GM23338 (cell line): Measurements from ENCODE around the gene DLK1. TPM values are rescaled to one million over a fixed set of nuclear protein-coding genes. Genes with fewer than 3 reads are reported as not detected.

Experiments
- ATAC-seq: fragments of 200-7000 bp; cut with Tn5 transposase; 3 replicates; pipeline ENCODE4 v1.9.1; 2020
- DNase-seq: peaks from one replicate; pipeline ENCODE4 v3.0.0-alpha.2; 2015; ENCODE audit warnings: low spot score
- H2AFZ ChIP-seq: fragments of 200-600 bp; sonication (generic); 2 replicates; pipeline ENCODE4 v1.8.0; 2016; ENCODE audit warnings: antibody characterized with exemption, mild to moderate bottlenecking, moderate library complexity
- H3F3A ChIP-seq: fragments of 200-600 bp; sonication (generic); replicated peaks from 2 replicates; pipeline ENCODE4 v1.8.0; 2017; ENCODE audit warnings: antibody characterized with exemption, mixed run types, low read depth
- H3K27ac ChIP-seq: fragments of 200-600 bp; sonication (generic); 2 replicates; pipeline ENCODE4 v1.6.1; 2016; ENCODE audit warnings: low read depth
- H3K27me3 ChIP-seq: fragments of 200-600 bp; sonication (generic); 2 replicates; pipeline ENCODE4 v1.8.0; 2016; ENCODE audit warnings: mild to moderate bottlenecking, mixed run types, moderate library complexity; ENCODE audit not compliant: insufficient read depth
- H3K36me3 ChIP-seq: fragments of 200-600 bp; sonication (generic); 2 replicates; pipeline ENCODE4 v1.8.0; 2016; ENCODE audit warnings: mild to moderate bottlenecking; ENCODE audit not compliant: insufficient read depth
- H3K4me1 ChIP-seq: fragments of 200-600 bp; sonication (generic); 2 replicates; pipeline ENCODE4 v1.8.0; 2016; ENCODE audit warnings: mild to moderate bottlenecking, moderate library complexity; ENCODE audit not compliant: insufficient read depth
- H3K4me2 ChIP-seq: fragments of 200-600 bp; sonication (generic); 2 replicates; pipeline ENCODE4 v1.7.1; 2017; ENCODE audit warnings: mixed run types
- H3K4me3 ChIP-seq: fragments of 200-600 bp; sonication (generic); 2 replicates; pipeline ENCODE4 v1.6.1; 2016; ENCODE audit warnings: mixed run types
- H3K79me2 ChIP-seq: fragments of 200-600 bp; sonication (generic); replicated peaks from 2 replicates; pipeline ENCODE4 v1.8.0; 2017; ENCODE audit warnings: mild to moderate bottlenecking; ENCODE audit not compliant: insufficient read depth
- H3K9me2 ChIP-seq: fragments of 200-600 bp; sonication (generic); 2 replicates; pipeline ENCODE4 v1.8.0; 2017; ENCODE audit not compliant: insufficient read depth
- H4K20me1 ChIP-seq: fragments of 200-600 bp; sonication (generic); replicated peaks from 2 replicates; pipeline ENCODE4 v1.8.0; 2017; ENCODE audit warnings: mild to moderate bottlenecking; ENCODE audit not compliant: insufficient read depth
- H3K27ac Mint-ChIP-seq: 2 replicates; pipeline ENCODE4 v1.8.0; 2020; ENCODE audit warnings: inconsistent platforms, mild to moderate bottlenecking, moderate library complexity, mixed read lengths
- H3K27me3 Mint-ChIP-seq: 3 replicates; pipeline ENCODE4 v1.8.0; 2022; ENCODE audit warnings: low read depth, mild to moderate bottlenecking, moderate library complexity, mixed read lengths, inconsistent platforms; ENCODE audit not compliant: insufficient read depth, poor library complexity
- H3K36me3 Mint-ChIP-seq: 3 replicates; pipeline ENCODE4 v1.8.0; 2021; ENCODE audit warnings: low read depth, mild to moderate bottlenecking, inconsistent platforms, moderate library complexity, mixed read lengths
- H3K4me1 Mint-ChIP-seq: 3 replicates; pipeline ENCODE4 v1.8.0; 2020; ENCODE audit warnings: mild to moderate bottlenecking, inconsistent platforms, mixed read lengths
- H3K4me3 Mint-ChIP-seq: 3 replicates; pipeline ENCODE4 v1.8.0; 2021; ENCODE audit warnings: moderate library complexity, mild to moderate bottlenecking, inconsistent platforms, mixed read lengths
- H3K9me3 Mint-ChIP-seq: 3 replicates; pipeline ENCODE4 v1.8.0; 2020; ENCODE audit warnings: moderate library complexity, mild to moderate bottlenecking, inconsistent platforms, mixed read lengths
- CREB1 ChIP-seq: fragments of 250-450 bp; sonication (Bioruptor Pico); IDR thresholded peaks from 2 replicates; pipeline ENCODE4 v1.5.0; 2020; ENCODE audit warnings: low read depth, mild to moderate bottlenecking, moderate library complexity
- EZH2 ChIP-seq: fragments of 200-600 bp; sonication (generic); IDR thresholded peaks from one replicate; pipeline ENCODE4 v1.8.0; 2017; ENCODE audit warnings: antibody characterized with exemption, mild to moderate bottlenecking, low read depth; ENCODE audit not compliant: unreplicated experiment
- EZH2phosphoT487 ChIP-seq: fragments of 200-600 bp; sonication (generic); IDR thresholded peaks from one replicate; pipeline ENCODE4 v1.8.1; 2018; ENCODE audit warnings: antibody characterized with exemption; ENCODE audit not compliant: unreplicated experiment
- JUNB ChIP-seq: IDR thresholded peaks from one replicate; pipeline ENCODE4 v1.6.1; 2016; ENCODE audit warnings: antibody characterized with exemption; ENCODE audit not compliant: unreplicated experiment
- NANOG ChIP-seq: IDR thresholded peaks from 2 replicates; pipeline ENCODE4 v1.6.1; 2016; ENCODE audit warnings: antibody characterized with exemption, borderline replicate concordance
- POLR2AphosphoS5 ChIP-seq: IDR thresholded peaks from 2 replicates; pipeline ENCODE4 v1.6.1; 2016; ENCODE audit warnings: antibody characterized with exemption, low read depth
- STAT1 ChIP-seq: IDR thresholded peaks from one replicate; pipeline ENCODE4 v1.6.1; 2016; ENCODE audit warnings: antibody characterized with exemption; ENCODE audit not compliant: unreplicated experiment
- ZNF114 ChIP-seq: fragments of 250-450 bp; sonication (Bioruptor Pico); IDR thresholded peaks from 2 replicates; pipeline ENCODE4 v1.5.0; 2020; ENCODE audit warnings: mild to moderate bottlenecking, moderate library complexity
- ZNF331 ChIP-seq: fragments of 250-450 bp; sonication (Bioruptor Pico); IDR thresholded peaks from 2 replicates; pipeline ENCODE4 v1.5.0; 2020; ENCODE audit warnings: low read depth, mild to moderate bottlenecking, moderate library complexity
- polyA plus RNA-seq: library from polyadenylated mRNA; unstranded; fragments of >200 nt; fragmentation: Nextera tagmentation; extraction: Ambion mirVana; gene quantifications from 2 replicates; pipeline ENCODE4 v1.2.1, GENCODE V29; 2016
- total RNA-seq: library from RNA; depleted of rRNA; stranded (reverse); fragments of >200 nt; shearing (Covaris generic); gene quantifications from 2 replicates; pipeline ENCODE4 v1.2.3, GENCODE V29; 2014
- TF ChIP-seq, protein P1 (sequence below): IDR thresholded peaks from 2 replicates; pipeline ENCODE4 v1.6.1; 2016; ENCODE audit warnings: antibody characterized with exemption
- TF ChIP-seq, protein P2 (sequence below): IDR thresholded peaks from one replicate; pipeline ENCODE4 v1.6.1; 2018; ENCODE audit warnings: antibody characterized with exemption; ENCODE audit not compliant: unreplicated experiment
- TF ChIP-seq, protein P3 (sequence below), 2 experiments: fragments of 200-600 bp in 1 of 2; sonication (generic) in 1 of 2; conservative IDR thresholded peaks; 2 replicates each; pipeline versions ENCODE4 v1.5.1 to v1.6.1; 2016 to 2017; ENCODE audit warnings: antibody characterized with exemption in 2 of 2, low read depth in 2 of 2, mild to moderate bottlenecking in 2 of 2, moderate library complexity in 1 of 2
- TF ChIP-seq, protein P4 (sequence below): fragments of 250-450 bp; sonication (Bioruptor Pico); IDR thresholded peaks from 2 replicates; pipeline ENCODE4 v1.5.0; 2020; ENCODE audit warnings: mild to moderate bottlenecking, moderate library complexity

Gene DLK1
- total and polyA plus RNA-seq, 2 experiments from 2014 or later, result 1.1 to 1.2 TPM

DNA sequence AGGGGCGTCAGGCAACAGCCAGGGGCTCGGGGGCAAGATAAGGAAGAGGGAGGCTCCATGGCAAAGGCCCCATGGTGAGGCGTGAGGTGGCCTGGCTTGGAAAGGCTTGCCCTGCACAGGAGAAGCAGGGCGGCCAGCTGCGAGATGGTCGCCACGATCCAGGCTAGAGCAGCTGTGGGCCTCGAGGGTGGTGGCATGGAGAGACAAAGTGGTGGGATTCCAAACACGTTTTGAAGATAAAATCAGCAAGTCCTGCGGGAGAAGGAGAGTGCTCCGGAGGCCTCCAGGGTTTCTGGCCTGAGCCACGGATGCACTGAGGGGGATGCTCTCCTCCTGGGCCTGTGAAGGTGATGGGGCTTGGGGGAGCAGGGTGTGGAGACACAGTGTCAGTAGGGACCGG is 20.5 kb upstream of the DLK1 start:
- H2AFZ ChIP-seq, result no peak overlapping the region
- peaks cover 17% of the 10 kb centered on the region for H3K4me1 ChIP-seq
- no peak overlapping the region for H3K27ac ChIP-seq
- no peaks in the 10 kb centered on the region for H3K36me3 ChIP-seq
- no peaks in the 10 kb centered on the region for H3K79me2 ChIP-seq
- H3K9me3 Mint-ChIP-seq, result no peaks in the 10 kb centered on the region; the same call in 2 of the 3 replicates
- no peak overlapping the region for H3K4me3 ChIP-seq
- H3F3A ChIP-seq, result no peaks in the 10 kb centered on the region
- H3K27ac Mint-ChIP-seq, result no peak overlapping the region
- peaks cover 23% of the 10 kb centered on the region for H3K27me3 Mint-ChIP-seq
- H3K9me2 ChIP-seq, result no peaks in the 10 kb centered on the region
- peaks cover 21% of the 10 kb centered on the region for H3K4me1 Mint-ChIP-seq
- no peaks in the 10 kb centered on the region for H4K20me1 ChIP-seq
- no peak for ATAC-seq
- H3K4me3 Mint-ChIP-seq, result no peak overlapping the region
- no peak overlapping the region for H3K4me2 ChIP-seq
- H3K27me3 ChIP-seq, result peaks cover 23% of the 10 kb centered on the region
- no peak for TF ChIP-seq EZH2phosphoT487
- TF ChIP-seq STAT1, result no peak
- TF ChIP-seq, protein P1, sequence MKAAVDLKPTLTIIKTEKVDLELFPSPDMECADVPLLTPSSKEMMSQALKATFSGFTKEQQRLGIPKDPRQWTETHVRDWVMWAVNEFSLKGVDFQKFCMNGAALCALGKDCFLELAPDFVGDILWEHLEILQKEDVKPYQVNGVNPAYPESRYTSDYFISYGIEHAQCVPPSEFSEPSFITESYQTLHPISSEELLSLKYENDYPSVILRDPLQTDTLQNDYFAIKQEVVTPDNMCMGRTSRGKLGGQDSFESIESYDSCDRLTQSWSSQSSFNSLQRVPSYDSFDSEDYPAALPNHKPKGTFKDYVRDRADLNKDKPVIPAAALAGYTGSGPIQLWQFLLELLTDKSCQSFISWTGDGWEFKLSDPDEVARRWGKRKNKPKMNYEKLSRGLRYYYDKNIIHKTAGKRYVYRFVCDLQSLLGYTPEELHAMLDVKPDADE, result no peak
- TF ChIP-seq, protein P2, sequence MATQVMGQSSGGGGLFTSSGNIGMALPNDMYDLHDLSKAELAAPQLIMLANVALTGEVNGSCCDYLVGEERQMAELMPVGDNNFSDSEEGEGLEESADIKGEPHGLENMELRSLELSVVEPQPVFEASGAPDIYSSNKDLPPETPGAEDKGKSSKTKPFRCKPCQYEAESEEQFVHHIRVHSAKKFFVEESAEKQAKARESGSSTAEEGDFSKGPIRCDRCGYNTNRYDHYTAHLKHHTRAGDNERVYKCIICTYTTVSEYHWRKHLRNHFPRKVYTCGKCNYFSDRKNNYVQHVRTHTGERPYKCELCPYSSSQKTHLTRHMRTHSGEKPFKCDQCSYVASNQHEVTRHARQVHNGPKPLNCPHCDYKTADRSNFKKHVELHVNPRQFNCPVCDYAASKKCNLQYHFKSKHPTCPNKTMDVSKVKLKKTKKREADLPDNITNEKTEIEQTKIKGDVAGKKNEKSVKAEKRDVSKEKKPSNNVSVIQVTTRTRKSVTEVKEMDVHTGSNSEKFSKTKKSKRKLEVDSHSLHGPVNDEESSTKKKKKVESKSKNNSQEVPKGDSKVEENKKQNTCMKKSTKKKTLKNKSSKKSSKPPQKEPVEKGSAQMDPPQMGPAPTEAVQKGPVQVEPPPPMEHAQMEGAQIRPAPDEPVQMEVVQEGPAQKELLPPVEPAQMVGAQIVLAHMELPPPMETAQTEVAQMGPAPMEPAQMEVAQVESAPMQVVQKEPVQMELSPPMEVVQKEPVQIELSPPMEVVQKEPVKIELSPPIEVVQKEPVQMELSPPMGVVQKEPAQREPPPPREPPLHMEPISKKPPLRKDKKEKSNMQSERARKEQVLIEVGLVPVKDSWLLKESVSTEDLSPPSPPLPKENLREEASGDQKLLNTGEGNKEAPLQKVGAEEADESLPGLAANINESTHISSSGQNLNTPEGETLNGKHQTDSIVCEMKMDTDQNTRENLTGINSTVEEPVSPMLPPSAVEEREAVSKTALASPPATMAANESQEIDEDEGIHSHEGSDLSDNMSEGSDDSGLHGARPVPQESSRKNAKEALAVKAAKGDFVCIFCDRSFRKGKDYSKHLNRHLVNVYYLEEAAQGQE, result no peak
- TF ChIP-seq JUNB, result no peak
- no peak for TF ChIP-seq NANOG
- TF ChIP-seq ZNF114 (CRISPR knock-in tag), result no peak
- TF ChIP-seq, protein P3, sequence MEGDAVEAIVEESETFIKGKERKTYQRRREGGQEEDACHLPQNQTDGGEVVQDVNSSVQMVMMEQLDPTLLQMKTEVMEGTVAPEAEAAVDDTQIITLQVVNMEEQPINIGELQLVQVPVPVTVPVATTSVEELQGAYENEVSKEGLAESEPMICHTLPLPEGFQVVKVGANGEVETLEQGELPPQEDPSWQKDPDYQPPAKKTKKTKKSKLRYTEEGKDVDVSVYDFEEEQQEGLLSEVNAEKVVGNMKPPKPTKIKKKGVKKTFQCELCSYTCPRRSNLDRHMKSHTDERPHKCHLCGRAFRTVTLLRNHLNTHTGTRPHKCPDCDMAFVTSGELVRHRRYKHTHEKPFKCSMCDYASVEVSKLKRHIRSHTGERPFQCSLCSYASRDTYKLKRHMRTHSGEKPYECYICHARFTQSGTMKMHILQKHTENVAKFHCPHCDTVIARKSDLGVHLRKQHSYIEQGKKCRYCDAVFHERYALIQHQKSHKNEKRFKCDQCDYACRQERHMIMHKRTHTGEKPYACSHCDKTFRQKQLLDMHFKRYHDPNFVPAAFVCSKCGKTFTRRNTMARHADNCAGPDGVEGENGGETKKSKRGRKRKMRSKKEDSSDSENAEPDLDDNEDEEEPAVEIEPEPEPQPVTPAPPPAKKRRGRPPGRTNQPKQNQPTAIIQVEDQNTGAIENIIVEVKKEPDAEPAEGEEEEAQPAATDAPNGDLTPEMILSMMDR (conservative IDR thresholded peaks at IDR 0.05; ENCODE audit: low read depth in 2 of 2), result no peak
- no peak for TF ChIP-seq ZNF331 (CRISPR knock-in tag)
- TF ChIP-seq CREB1 (CRISPR knock-in tag), result no peak
- TF ChIP-seq EZH2, result no peak
- TF ChIP-seq POLR2AphosphoS5, result no peak
- TF ChIP-seq, protein P4, sequence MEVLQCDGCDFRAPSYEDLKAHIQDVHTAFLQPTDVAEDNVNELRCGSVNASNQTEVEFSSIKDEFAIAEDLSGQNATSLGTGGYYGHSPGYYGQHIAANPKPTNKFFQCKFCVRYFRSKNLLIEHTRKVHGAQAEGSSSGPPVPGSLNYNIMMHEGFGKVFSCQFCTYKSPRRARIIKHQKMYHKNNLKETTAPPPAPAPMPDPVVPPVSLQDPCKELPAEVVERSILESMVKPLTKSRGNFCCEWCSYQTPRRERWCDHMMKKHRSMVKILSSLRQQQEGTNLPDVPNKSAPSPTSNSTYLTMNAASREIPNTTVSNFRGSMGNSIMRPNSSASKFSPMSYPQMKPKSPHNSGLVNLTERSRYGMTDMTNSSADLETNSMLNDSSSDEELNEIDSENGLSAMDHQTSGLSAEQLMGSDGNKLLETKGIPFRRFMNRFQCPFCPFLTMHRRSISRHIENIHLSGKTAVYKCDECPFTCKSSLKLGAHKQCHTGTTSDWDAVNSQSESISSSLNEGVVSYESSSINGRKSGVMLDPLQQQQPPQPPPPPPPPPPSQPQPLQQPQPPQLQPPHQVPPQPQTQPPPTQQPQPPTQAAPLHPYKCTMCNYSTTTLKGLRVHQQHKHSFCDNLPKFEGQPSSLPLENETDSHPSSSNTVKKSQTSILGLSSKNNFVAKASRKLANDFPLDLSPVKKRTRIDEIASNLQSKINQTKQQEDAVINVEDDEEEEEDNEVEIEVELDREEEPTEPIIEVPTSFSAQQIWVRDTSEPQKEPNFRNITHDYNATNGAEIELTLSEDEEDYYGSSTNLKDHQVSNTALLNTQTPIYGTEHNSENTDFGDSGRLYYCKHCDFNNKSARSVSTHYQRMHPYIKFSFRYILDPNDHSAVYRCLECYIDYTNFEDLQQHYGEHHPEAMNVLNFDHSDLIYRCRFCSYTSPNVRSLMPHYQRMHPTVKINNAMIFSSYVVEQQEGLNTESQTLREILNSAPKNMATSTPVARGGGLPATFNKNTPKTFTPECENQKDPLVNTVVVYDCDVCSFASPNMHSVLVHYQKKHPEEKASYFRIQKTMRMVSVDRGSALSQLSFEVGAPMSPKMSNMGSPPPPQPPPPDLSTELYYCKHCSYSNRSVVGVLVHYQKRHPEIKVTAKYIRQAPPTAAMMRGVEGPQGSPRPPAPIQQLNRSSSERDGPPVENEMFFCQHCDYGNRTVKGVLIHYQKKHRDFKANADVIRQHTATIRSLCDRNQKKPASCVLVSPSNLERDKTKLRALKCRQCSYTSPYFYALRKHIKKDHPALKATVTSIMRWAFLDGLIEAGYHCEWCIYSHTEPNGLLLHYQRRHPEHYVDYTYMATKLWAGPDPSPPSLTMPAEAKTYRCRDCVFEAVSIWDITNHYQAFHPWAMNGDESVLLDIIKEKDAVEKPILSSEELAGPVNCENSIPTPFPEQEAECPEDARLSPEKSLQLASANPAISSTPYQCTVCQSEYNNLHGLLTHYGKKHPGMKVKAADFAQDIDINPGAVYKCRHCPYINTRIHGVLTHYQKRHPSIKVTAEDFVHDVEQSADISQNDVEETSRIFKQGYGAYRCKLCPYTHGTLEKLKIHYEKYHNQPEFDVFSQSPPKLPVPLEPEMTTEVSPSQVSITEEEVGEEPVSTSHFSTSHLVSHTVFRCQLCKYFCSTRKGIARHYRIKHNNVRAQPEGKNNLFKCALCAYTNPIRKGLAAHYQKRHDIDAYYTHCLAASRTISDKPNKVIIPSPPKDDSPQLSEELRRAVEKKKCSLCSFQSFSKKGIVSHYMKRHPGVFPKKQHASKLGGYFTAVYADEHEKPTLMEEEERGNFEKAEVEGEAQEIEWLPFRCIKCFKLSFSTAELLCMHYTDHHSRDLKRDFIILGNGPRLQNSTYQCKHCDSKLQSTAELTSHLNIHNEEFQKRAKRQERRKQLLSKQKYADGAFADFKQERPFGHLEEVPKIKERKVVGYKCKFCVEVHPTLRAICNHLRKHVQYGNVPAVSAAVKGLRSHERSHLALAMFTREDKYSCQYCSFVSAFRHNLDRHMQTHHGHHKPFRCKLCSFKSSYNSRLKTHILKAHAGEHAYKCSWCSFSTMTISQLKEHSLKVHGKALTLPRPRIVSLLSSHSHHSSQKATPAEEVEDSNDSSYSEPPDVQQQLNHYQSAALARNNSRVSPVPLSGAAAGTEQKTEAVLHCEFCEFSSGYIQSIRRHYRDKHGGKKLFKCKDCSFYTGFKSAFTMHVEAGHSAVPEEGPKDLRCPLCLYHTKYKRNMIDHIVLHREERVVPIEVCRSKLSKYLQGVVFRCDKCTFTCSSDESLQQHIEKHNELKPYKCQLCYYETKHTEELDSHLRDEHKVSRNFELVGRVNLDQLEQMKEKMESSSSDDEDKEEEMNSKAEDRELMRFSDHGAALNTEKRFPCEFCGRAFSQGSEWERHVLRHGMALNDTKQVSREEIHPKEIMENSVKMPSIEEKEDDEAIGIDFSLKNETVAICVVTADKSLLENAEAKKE (CRISPR knock-in tag), result no peak
- H3K36me3 Mint-ChIP-seq, result peaks cover 3% of the 10 kb centered on the region; the same call in 1 of the 3 replicates
- no peak for DNase-seq
